Activated T-cell treated with anti-CD3 and anti-CD28 coated beads for 24 hours (primary cell): ENCODE data around the gene EPB41L2.
"Not testable (repeated sequence)": the region's sequence is repeated elsewhere in the genome, so short reads cannot be mapped to it uniquely, and the experiment has no call there.

Source experiments
- DNase-seq: peaks from one replicate; pipeline ENCODE4 v3.0.0-alpha.2; 2020; ENCODE audit warnings: low read depth

The EPB41L2 gene

GRCh38 chr6:131063028-131063763 is at the start of gene EPB41L2:
TSS of gene EPB41L2 (minus strand) at chr6:131063245. CDS start at chr6:130956485, 106,760 bp downstream.
- DNase-seq: peak; percentile 68

GRCh38 chr6:131112249-131112648 is 49.2 kb upstream of the EPB41L2 start:
- no peak for DNase-seq

- no peak for DNase-seq
Measured at GRCh38 chr6:131107151-131107550, 44.1 kb upstream of the EPB41L2 start.

- no peak for DNase-seq
Measured at GRCh38 chr6:131103901-131104300, 40.9 kb upstream of the EPB41L2 start.

- no peak for DNase-seq
Measured at GRCh38 chr6:131103296-131103695, 40.3 kb upstream of the EPB41L2 start.

GRCh38 chr6:131101911-131102680 is 39.1 kb upstream of the EPB41L2 start:
- no peak for DNase-seq

GRCh38 chr6:131096786-131097185 is 33.7 kb upstream of the EPB41L2 start:
- DNase-seq: no peak

GRCh38 chr6:131093334-131093733 is 30.3 kb upstream of the EPB41L2 start:
- no peak for DNase-seq

GRCh38 chr6:131091944-131092343 is 28.9 kb upstream of the EPB41L2 start:
- DNase-seq: not testable (repeated sequence)

- DNase-seq: not testable (repeated sequence)
Measured at GRCh38 chr6:131090339-131090738, 27.3 kb upstream of the EPB41L2 start.

- DNase-seq: no peak
Measured at GRCh38 chr6:131084982-131085381, 21.9 kb upstream of the EPB41L2 start.

- no peak for DNase-seq
Measured at GRCh38 chr6:131083687-131084086, 20.6 kb upstream of the EPB41L2 start.

- no peak for DNase-seq
Measured at GRCh38 chr6:131082335-131082734, 19.3 kb upstream of the EPB41L2 start.

GRCh38 chr6:131080084-131080483 is 17.0 kb upstream of the EPB41L2 start:
- DNase-seq: no peak

GRCh38 chr6:131073577-131073976 is 10.5 kb upstream of the EPB41L2 start:
- no peak for DNase-seq

GRCh38 chr6:131070061-131070460 is 7.0 kb upstream of the EPB41L2 start:
- no peak for DNase-seq

GRCh38 chr6:131068165-131068564 is 5.1 kb upstream of the EPB41L2 start:
- DNase-seq: no peak

GRCh38 chr6:131067521-131067920 is 4.5 kb upstream of the EPB41L2 start:
- DNase-seq: no peak

GRCh38 chr6:131065824-131066171 is 2.8 kb upstream of the EPB41L2 start:
- no peak for DNase-seq

- DNase-seq: no peak
Measured at GRCh38 chr6:131065112-131065823, 2.2 kb upstream of the EPB41L2 start.

- no peak for DNase-seq
Measured at GRCh38 chr6:131063764-131064272, 773 bp upstream of the EPB41L2 start.

- DNase-seq: no peak
Measured at GRCh38 chr6:131062241-131063027, 611 bp downstream of the EPB41L2 start.
